Activated naive CD8-positive, alpha-beta T cell treated with anti-CD3 and anti-CD28 coated beads for 36 hours (primary cell): ENCODE results near the gene HCRTR1. TPM values are rescaled to one million over a fixed set of nuclear protein-coding genes. Genes with fewer than 3 reads are reported as not detected.

Experiments used
- DNase-seq: peaks from one replicate; pipeline ENCODE4 v3.0.0; 2021
- H3K27ac Mint-ChIP-seq: one replicate; pipeline ENCODE4 v1.8.0; 2022; ENCODE audit warnings: mild to moderate bottlenecking, moderate library complexity, mixed read lengths
- H3K27me3 Mint-ChIP-seq: one replicate; pipeline ENCODE4 v1.8.0; 2022; ENCODE audit warnings: mild to moderate bottlenecking, mixed read lengths
- H3K36me3 Mint-ChIP-seq: one replicate; pipeline ENCODE4 v1.8.0; 2021; ENCODE audit warnings: mild to moderate bottlenecking, mixed read lengths
- H3K4me1 Mint-ChIP-seq: one replicate; pipeline ENCODE4 v1.8.0; 2021; ENCODE audit warnings: mixed read lengths
- H3K4me3 Mint-ChIP-seq: one replicate; pipeline ENCODE4 v1.8.0; 2022; ENCODE audit warnings: mild to moderate bottlenecking, moderate library complexity, mixed read lengths
- H3K9me3 Mint-ChIP-seq: one replicate; pipeline ENCODE4 v1.8.0; 2022; ENCODE audit warnings: mixed read lengths
- total RNA-seq, 2 experiments: library from RNA; stranded (reverse); gene quantifications; one replicate each; pipeline ENCODE4 v1.2.3, GENCODE V29; 2021

Gene HCRTR1
- total RNA-seq, 2 experiments from 2014 or later, result not detected

DNA sequence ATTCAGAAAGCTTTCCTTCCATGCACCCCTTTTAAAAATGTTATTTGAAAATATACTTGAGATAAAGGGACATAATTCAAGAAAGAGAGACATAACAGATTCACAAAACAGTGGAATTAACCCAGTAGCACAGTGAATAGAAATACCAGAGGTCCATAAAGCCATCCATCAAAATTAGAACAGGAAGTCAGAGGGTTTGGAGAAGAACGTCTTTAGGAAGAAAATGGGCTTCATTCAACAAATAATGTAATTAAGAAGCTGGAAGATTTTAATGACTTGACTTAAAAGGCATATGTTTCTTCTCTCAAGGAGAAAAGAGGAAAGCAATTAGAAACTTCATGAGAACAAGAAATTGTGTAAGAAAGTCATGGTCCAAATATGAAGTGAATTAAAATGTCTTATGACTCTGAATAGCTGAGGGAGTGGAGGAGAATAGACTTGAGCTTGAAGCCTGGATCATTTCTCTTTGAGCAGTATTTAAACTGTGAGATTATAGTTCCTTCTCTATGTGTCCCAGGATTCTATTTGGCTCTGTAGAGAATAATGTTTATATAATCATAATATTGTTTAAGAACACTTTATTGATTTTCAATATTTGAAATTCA lies 7.9 kb upstream of the HCRTR1 start:
- H3K27me3 Mint-ChIP-seq, result peaks cover 4% of the 10 kb centered on the region
- no peak for DNase-seq
- H3K9me3 Mint-ChIP-seq, result no peaks in the 10 kb centered on the region
- peaks cover 10% of the 10 kb centered on the region for H3K4me1 Mint-ChIP-seq
- H3K27ac Mint-ChIP-seq, result no peak overlapping the region
- no peaks in the 10 kb centered on the region for H3K36me3 Mint-ChIP-seq
- H3K4me3 Mint-ChIP-seq, result no peak overlapping the region

DNA sequence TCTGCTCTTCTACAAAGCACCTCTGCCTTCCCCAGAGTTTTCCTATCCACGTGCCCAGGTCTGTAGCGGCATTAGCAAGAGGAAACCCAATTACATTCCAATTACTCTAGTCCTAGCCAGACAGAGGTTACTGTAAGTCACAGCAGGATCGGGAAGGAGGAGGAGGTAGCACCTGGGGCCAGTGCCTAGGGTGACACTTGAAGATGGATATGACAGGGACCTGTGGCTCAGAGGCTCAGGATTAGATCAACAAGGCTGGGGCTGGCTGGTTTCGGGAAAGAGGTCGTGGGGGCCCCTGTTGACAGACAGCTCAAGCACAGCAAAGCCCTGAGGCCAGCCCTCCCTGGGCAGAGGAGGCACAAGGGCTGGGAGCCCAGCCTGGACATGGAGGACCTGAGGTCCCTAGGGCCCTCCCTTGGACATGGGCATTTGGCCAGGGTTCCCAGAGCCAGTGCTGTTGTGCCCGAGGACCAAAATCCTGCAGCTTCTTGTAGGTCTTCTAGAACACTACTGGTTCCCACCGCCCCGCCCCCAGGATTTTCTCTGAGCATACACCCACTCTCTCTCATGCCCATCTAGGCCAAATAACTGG lies 3.0 kb upstream of the HCRTR1 start:
- H3K36me3 Mint-ChIP-seq, result no peaks in the 10 kb centered on the region
- DNase-seq, result no peak
- H3K4me1 Mint-ChIP-seq, result peaks cover 2% of the 10 kb centered on the region
- no peak overlapping the region for H3K4me3 Mint-ChIP-seq
- no peaks in the 10 kb centered on the region for H3K9me3 Mint-ChIP-seq
- H3K27me3 Mint-ChIP-seq, result peaks cover 33% of the 10 kb centered on the region
- no peak overlapping the region for H3K27ac Mint-ChIP-seq

- H3K4me1 Mint-ChIP-seq, result peaks cover 2% of the 10 kb centered on the region
- no peak overlapping the region for H3K4me3 Mint-ChIP-seq
- H3K36me3 Mint-ChIP-seq, result no peaks in the 10 kb centered on the region
- no peaks in the 10 kb centered on the region for H3K9me3 Mint-ChIP-seq
- H3K27ac Mint-ChIP-seq, result no peak overlapping the region
- DNase-seq, result no peak
- H3K27me3 Mint-ChIP-seq, result peaks cover 33% of the 10 kb centered on the region
Observed at GRCh38 chr1:31615414-31615813, 2.1 kb upstream of the HCRTR1 start.

DNA sequence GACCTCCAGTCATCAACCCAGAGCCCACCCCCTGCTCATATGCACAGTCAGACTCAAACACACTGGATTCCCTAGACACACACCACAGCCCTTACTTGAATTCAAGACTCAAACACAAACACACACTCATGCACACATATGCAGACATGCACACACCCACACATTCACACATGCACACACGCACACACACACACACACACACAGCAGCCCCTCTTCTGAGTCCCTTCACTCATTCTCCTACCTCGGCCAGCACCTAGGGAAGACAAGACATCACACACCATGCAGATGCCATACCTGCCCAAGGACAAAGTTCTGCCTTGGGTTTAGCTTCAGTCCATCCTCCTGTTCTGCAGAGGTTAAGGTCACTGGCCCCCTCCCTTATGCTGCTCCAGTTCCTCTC lies 1.6 kb upstream of the HCRTR1 start:
- Mint-ChIP-seq H3K4me3 (no peak overlapping the region), H3K27me3 (peaks cover 33% of the 10 kb centered on the region), H3K4me1 (peaks cover 2% of the 10 kb centered on the region), H3K36me3 (no peaks in the 10 kb centered on the region), H3K9me3 (no peaks in the 10 kb centered on the region), H3K27ac (no peak overlapping the region)
- no peak for DNase-seq

DNA sequence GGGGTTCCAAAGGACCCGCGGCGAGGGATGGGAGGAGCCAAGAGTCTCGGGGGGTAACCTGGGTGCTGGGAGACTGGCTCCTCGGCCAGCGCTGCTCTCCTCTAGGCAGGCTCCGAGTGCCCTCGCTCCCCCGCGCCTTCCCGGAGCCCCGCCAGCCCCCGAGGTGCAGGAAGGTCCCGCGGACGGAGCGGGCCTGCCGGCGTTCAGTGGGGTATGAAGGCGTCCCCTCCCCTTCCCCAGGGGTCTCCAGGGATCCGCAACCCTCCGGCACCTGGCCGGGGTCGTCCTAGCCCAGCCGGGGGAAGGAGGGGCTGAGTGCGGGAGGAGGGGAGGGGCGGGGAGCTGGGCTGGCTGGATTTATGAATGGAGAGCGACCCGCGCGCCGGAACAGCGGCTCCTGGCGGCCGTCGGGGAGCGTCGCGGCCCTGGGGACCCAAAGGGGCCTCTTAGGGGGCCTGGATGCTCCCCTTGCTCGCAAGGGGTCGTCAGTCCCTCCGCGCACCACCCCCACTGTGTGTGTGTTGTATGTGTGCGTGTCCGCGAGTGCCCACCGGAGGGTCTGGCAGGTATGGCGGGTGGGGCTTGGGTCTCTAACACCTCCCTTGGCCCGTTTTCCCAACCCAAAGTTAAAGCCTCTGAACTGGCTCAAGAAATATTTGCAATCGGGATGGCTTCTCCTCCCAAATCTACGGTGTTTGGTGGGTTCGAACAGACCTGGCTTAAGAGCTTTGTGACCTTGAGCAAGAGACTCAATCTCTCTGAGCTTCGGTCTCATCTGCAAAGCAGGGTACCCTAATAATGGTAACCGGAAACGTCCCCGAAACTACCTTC lies 642 bp downstream of the HCRTR1 start:
- no peak overlapping the region for H3K27ac Mint-ChIP-seq
- no peaks in the 10 kb centered on the region for H3K9me3 Mint-ChIP-seq
- no peak overlapping the region for H3K4me3 Mint-ChIP-seq

GRCh38 chr1:31618916-31619846 lies 1.7 kb downstream of the HCRTR1 start:
- Mint-ChIP-seq H3K27me3 (peaks cover 33% of the 10 kb centered on the region), H3K4me1 (peaks cover 3% of the 10 kb centered on the region), H3K4me3 (no peak overlapping the region), H3K27ac (no peak overlapping the region), H3K36me3 (no peaks in the 10 kb centered on the region), H3K9me3 (no peaks in the 10 kb centered on the region)
- DNase-seq, result no peak

More for the DNA sequence above, 642 bp downstream of the HCRTR1 start:
- Mint-ChIP-seq H3K36me3 (no peaks in the 10 kb centered on the region), H3K27me3 (peaks cover 33% of the 10 kb centered on the region), H3K4me1 (peaks cover 2% of the 10 kb centered on the region)
- peak; percentile 56 for DNase-seq

DNA sequence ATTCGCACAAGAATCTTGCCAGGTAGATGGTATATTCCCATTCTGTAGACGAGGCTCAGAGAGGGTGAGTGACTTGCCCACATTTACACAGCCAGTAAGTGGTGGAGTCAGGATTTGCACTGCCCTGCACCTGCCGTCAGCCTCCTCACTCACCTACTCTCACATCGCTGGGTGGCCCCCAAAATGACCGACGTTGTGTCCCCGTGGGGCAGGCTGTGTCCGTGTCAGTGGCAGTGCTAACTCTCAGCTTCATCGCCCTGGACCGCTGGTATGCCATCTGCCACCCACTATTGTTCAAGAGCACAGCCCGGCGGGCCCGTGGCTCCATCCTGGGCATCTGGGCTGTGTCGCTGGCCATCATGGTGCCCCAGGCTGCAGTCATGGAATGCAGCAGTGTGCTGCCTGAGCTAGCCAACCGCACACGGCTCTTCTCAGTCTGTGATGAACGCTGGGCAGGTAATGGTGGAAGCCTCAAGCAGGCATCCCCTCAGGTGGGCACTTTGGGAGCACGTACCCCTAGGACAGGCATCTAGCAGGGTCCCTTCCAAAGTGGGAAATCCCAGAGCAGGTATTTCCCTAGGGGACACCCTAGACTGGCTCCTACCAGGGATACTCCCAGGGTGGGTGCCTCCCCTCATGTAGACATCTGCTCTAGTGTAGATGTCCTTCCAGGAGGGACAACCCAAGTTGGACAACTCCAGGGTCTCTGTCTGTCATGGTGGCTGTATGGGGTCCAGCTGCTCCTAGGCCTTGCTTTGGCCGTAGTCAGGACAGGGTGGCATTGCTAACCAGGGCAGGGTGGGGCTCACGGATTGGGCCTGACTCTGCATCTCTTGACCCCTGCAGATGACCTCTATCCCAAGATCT lies 3.4 kb downstream of the HCRTR1 start:
- no peak overlapping the region for H3K4me3 Mint-ChIP-seq
- DNase-seq, result no peak
- H3K27me3 Mint-ChIP-seq, result peaks cover 29% of the 10 kb centered on the region
- H3K36me3 Mint-ChIP-seq, result no peaks in the 10 kb centered on the region
- H3K9me3 Mint-ChIP-seq, result no peaks in the 10 kb centered on the region
- H3K4me1 Mint-ChIP-seq, result peaks cover 5% of the 10 kb centered on the region
- no peak overlapping the region for H3K27ac Mint-ChIP-seq

DNA sequence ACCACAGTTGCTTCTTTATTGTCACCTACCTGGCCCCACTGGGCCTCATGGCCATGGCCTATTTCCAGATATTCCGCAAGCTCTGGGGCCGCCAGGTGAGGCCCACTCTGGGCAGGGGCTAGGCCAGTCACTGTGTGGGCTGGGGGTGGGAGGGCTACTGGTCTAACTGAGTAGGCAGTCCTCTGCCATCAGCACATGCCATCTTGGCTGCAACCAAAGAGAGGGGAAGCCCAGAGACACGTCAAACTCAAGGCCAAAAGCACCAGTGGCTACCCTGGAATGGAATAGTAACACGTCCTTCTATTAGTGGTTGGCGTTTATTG lies 4.0 kb downstream of the HCRTR1 start:
- no peak for DNase-seq
- H3K9me3 Mint-ChIP-seq, result no peaks in the 10 kb centered on the region
- H3K27ac Mint-ChIP-seq, result no peak overlapping the region
- peaks cover 5% of the 10 kb centered on the region for H3K4me1 Mint-ChIP-seq
- no peaks in the 10 kb centered on the region for H3K36me3 Mint-ChIP-seq
- H3K4me3 Mint-ChIP-seq, result no peak overlapping the region
- peaks cover 23% of the 10 kb centered on the region for H3K27me3 Mint-ChIP-seq

- Mint-ChIP-seq H3K9me3 (no peaks in the 10 kb centered on the region), H3K27me3 (peaks cover 16% of the 10 kb centered on the region), H3K4me3 (no peak overlapping the region), H3K27ac (no peak overlapping the region), H3K36me3 (peaks cover 4% of the 10 kb centered on the region), H3K4me1 (peaks cover 5% of the 10 kb centered on the region)
- no peak for DNase-seq
Observed at GRCh38 chr1:31621847-31622730, 4.6 kb downstream of the HCRTR1 start.

DNA sequence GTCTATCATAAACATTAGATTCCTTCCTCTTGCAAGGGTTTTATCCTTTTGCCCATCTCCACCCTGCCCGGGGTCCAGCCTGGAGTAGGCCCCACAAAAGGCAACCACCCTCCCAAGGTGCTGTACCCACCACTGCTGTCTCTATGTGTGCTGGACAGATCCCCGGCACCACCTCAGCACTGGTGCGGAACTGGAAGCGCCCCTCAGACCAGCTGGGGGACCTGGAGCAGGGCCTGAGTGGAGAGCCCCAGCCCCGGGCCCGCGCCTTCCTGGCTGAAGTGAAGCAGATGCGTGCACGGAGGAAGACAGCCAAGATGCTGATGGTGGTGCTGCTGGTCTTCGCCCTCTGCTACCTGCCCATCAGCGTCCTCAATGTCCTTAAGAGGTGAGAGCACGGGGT lies 5.9 kb downstream of the HCRTR1 start:
- peaks cover 10% of the 10 kb centered on the region for H3K27me3 Mint-ChIP-seq
- peaks cover 3% of the 10 kb centered on the region for H3K4me1 Mint-ChIP-seq
- no peak for DNase-seq
- H3K36me3 Mint-ChIP-seq, result peaks cover 4% of the 10 kb centered on the region
- no peak overlapping the region for H3K4me3 Mint-ChIP-seq
- no peak overlapping the region for H3K27ac Mint-ChIP-seq
- H3K9me3 Mint-ChIP-seq, result no peaks in the 10 kb centered on the region

DNA sequence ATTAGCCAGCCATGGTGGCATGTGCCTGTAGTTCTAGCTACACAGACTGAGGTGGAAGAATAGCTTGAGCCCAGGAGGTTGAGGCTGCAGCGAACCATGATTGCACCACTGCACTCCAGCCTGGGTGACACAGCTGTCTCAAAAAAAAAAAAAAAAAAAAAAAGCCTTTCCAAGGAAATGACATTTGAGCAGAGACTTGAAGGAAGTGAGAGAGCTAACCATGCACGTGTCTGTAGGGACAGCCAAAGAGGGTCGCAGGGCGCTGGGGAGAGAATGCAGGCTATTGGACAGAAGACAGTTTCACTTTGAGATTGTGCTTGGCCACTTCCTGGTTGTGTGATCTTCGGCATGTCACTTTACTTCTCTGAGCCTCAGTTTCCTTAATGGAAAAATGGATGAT lies 6.8 kb downstream of the HCRTR1 start:
- peaks cover under 1% of the 10 kb centered on the region for H3K27me3 Mint-ChIP-seq
- no peak overlapping the region for H3K4me3 Mint-ChIP-seq
- peaks cover 3% of the 10 kb centered on the region for H3K4me1 Mint-ChIP-seq
- H3K36me3 Mint-ChIP-seq, result peaks cover 4% of the 10 kb centered on the region
- no peaks in the 10 kb centered on the region for H3K9me3 Mint-ChIP-seq
- no peak for DNase-seq
- no peak overlapping the region for H3K27ac Mint-ChIP-seq

- no peaks in the 10 kb centered on the region for H3K27me3 Mint-ChIP-seq
- no peak overlapping the region for H3K27ac Mint-ChIP-seq
- peaks cover 4% of the 10 kb centered on the region for H3K36me3 Mint-ChIP-seq
- H3K4me3 Mint-ChIP-seq, result no peak overlapping the region
- no peaks in the 10 kb centered on the region for H3K9me3 Mint-ChIP-seq
- DNase-seq, result no peak
- peaks cover 3% of the 10 kb centered on the region for H3K4me1 Mint-ChIP-seq
Observed at GRCh38 chr1:31624731-31625514, 7.4 kb downstream of the HCRTR1 start.
